ENCODE results near the gene PTGIS. TPM values are rescaled to one million over a fixed set of nuclear protein-coding genes. Genes with fewer than 3 reads are reported as not detected.

Gene PTGIS
- total RNA-seq, 4 donors from 2014 or later, result 1.6 to 34.1 (median 8.6) TPM

DNA sequence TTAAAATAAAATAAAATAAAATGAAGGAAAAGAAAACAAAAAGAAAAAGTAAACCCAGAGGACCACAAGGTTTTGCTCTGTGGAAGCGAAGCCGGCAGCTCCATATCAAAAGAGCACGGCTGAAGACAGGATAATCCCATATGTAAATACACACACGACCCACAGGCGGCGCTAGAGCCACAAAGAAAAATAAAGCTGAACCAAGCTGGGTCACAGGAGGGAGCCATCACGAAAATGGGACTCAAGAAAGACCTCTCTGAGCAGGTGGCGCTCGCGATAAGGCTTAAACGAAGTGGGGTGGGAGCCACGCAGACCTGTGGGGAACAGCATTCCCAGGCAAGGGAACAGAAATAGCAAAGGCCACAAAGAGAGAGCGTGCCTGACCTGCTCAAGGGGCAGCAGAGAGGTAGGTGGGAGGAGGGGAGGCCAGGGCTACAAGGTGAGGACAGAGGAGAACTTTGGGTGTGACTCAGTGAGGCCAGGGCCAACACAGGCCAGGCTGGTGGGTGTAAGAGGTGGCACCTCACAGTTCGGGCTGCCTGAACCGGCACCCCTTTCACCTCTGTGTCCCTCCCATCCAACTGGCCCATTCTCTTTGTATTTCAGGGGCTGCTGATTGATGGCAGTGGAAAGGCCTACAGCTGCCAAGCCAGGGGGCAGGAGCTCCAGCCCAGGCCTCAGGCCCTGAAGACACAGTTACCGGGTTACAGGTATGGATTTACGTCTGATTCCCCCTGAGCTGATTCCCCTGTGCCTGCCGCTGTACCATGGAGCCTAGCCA, 26.0 kb downstream of the PTGIS start:
- H3K27ac ChIP-seq, result peak overlapping the region in 3 of 4 donors; percentile 8 to 55 (median 22)
- no peak overlapping the region for H3K4me3 ChIP-seq
- peaks cover 0 to 27% (median 0%) of the 10 kb centered on the region in 3 donors for H3K36me3 ChIP-seq
- no peak for DNase-seq
- 54 to 57% methylated on average over 17 to 18 of the region's 18 CpGs for WGBS, 2 donors
- intact Hi-C loops (cut with DNase I), result loop anchor here (5.0 to 10.0 kb wide), 2 partner anchors 65 to 343 kb away; no protein-coding TSS in a partner anchor
- H3K4me1 ChIP-seq, result peaks cover 0 to 6% (median 0%) of the 10 kb centered on the region in 3 donors
- H3K27me3 ChIP-seq, result peaks cover 0 to 18% (median 0%) of the 10 kb centered on the region in 4 donors
- peaks cover 0 to 8% (median 0%) of the 10 kb centered on the region in 3 donors for H3K9me3 ChIP-seq
- TF ChIP-seq, protein P1, sequence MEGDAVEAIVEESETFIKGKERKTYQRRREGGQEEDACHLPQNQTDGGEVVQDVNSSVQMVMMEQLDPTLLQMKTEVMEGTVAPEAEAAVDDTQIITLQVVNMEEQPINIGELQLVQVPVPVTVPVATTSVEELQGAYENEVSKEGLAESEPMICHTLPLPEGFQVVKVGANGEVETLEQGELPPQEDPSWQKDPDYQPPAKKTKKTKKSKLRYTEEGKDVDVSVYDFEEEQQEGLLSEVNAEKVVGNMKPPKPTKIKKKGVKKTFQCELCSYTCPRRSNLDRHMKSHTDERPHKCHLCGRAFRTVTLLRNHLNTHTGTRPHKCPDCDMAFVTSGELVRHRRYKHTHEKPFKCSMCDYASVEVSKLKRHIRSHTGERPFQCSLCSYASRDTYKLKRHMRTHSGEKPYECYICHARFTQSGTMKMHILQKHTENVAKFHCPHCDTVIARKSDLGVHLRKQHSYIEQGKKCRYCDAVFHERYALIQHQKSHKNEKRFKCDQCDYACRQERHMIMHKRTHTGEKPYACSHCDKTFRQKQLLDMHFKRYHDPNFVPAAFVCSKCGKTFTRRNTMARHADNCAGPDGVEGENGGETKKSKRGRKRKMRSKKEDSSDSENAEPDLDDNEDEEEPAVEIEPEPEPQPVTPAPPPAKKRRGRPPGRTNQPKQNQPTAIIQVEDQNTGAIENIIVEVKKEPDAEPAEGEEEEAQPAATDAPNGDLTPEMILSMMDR (IDR thresholded peaks at IDR 0.05), result peak; percentile 79 to 92 (median 89)
- TF ChIP-seq POLR2A (IDR thresholded peaks at IDR 0.05), result no peak

DNA sequence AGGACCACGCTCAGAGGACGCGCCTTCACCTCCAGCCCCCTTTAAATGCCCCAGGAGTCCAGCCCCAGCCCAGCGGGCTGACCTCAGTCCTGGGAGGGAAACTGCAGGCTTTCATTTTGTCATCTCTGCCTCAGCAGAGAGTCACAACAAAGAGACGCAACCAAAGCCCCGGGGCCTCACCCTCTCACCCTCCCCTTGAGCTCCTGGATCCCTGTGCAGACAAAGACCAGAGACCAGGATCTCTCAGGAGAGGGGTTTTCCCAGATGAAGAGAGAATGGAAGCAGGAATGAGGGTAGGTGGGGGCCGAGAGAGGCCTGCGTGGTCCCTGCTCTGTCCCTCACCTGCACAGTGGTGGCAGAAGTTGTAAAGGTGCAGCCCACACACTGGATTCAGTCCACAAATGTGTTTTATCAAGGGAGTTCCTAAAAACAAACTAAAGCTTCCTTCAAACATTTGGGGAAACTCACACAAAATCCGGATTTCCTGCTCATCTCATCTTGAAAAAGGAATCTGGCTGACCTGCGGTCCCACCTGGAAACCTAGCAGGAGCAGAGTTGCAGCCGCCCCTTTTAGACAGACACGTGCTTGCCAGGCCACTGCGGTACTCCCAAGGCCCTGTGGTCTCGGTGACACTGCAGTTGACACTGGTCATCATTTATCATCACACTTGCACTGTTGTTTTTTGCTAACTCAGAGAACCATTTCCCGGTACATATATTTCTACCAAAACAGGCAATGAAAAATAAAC, 27.1 kb downstream of the PTGIS start:
- H3K27me3 ChIP-seq, result peaks cover 0 to 14% (median 0%) of the 10 kb centered on the region in 4 donors
- no peak for DNase-seq
- H3K27ac ChIP-seq, result no peak overlapping the region
- H3K4me1 ChIP-seq, result peaks cover 0 to 6% (median 0%) of the 10 kb centered on the region in 3 donors
- 65 to 72% methylated on average over 8 to 10 of the region's 15 CpGs for WGBS, 2 donors
- TF ChIP-seq POLR2A (IDR thresholded peaks at IDR 0.05), result no peak
- TF ChIP-seq, protein P1 (IDR thresholded peaks at IDR 0.05), result no peak
- H3K4me3 ChIP-seq, result no peak overlapping the region
- H3K36me3 ChIP-seq, result peaks cover 0 to 18% (median 0%) of the 10 kb centered on the region in 3 donors
- peaks cover 0 to 8% (median 0%) of the 10 kb centered on the region in 3 donors for H3K9me3 ChIP-seq
- intact Hi-C loops (cut with DNase I), result loop anchor here (5.0 to 10.0 kb wide), 2 partner anchors 66 to 344 kb away; no protein-coding TSS in a partner anchor

DNA sequence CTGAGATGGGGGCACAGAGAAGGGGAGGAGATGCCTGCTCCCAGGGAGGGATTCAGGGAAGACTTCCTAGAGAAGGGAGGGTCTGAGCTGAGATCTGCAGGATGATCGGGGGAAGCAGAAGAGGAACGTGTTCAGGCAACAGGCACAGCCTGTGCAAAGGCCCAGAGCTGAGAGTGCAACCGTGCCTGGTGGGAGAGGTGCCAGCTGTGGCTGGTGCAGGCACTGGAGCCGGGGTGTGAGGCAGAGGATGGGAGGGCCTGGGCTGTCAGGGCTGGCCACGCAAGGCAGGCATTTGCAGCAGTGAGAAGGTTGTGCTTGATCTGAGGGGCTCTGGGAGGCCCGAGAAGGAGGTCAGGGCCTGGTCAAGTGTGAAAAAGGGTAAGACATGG, 27.7 kb downstream of the PTGIS start:
- Histone ChIP-seq H3K9me3 (peaks cover 0 to 2% (median 0%) of the 10 kb centered on the region in 3 donors), H3K36me3 (peaks cover 0 to 12% (median 0%) of the 10 kb centered on the region in 3 donors), H3K4me1 (peaks cover 0 to 6% (median 0%) of the 10 kb centered on the region in 3 donors), H3K27ac (no peak overlapping the region), H3K4me3 (no peak overlapping the region), H3K27me3 (peaks cover 0 to 14% (median 0%) of the 10 kb centered on the region in 4 donors)
- no peak for TF ChIP-seq POLR2A (IDR thresholded peaks at IDR 0.05)
- TF ChIP-seq, protein P1 (IDR thresholded peaks at IDR 0.05), result no peak
- intact Hi-C loops (cut with DNase I), result loop anchor here (5.0 to 10.0 kb wide), 2 partner anchors 67 to 345 kb away; no protein-coding TSS in a partner anchor
- no peak for DNase-seq
- 53 to 73% methylated on average over 5 to 6 of the region's 6 CpGs for WGBS, 2 donors

DNA sequence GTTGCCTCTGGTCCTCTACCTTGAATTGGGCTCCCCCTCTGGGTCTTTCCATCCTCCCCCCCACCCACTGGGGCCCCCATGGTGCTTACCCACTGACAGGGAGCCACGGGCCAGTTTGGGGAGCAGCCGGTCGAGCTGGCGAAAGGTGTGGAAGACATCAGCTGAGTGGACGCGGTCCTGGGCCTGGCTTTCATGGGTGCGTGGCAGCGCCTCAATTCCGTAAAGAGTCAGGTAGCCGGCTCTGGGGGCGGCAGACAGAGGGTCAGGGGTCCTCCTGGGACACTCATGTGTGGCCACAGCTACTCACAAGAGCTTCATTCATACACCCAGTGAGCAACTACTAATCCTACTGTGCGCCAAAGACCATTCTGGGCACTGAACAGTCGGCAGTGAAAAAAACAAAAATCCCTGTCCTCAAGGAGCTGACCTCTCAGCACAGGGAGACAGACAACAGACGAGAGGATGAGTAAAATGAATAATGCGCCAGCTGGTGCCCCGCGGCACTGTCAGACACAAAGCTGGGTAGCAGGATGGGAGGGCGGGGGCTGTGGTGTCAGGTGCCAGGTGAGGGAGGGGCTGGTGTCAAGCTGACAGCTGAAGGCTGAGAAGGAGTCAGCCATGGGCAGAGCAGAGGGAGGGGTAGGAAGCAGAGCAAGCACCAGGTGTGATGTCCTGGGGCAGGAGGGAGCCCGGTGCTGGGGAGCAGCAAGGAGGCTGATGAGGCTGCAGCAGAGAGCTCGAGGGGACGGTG, 28.3 kb downstream of the PTGIS start:
- peaks cover 0 to 14% (median 0%) of the 10 kb centered on the region in 4 donors for H3K27me3 ChIP-seq
- H3K27ac ChIP-seq, result no peak overlapping the region
- peaks cover 0 to 12% (median 0%) of the 10 kb centered on the region in 3 donors for H3K36me3 ChIP-seq
- H3K4me1 ChIP-seq, result peaks cover 0 to 6% (median 0%) of the 10 kb centered on the region in 3 donors
- intact Hi-C loops (cut with DNase I), result loop anchor here (5.0 to 10.0 kb wide), 2 partner anchors 68 to 345 kb away; no protein-coding TSS in a partner anchor
- TF ChIP-seq, protein P1 (IDR thresholded peaks at IDR 0.05), result no peak
- TF ChIP-seq POLR2A (IDR thresholded peaks at IDR 0.05), result no peak
- H3K9me3 ChIP-seq, result no peaks in the 10 kb centered on the region
- no peak overlapping the region for H3K4me3 ChIP-seq
- 81 to 82% methylated on average over 7 to 19 of the region's 21 CpGs for WGBS, 2 donors
- no peak for DNase-seq

Measured in esophagus squamous epithelium (tissue), 5 donors.